HL-60 (cell line): Measurements from ENCODE around the gene HHEX.

Experiments used
- DNase-seq, 2 experiments: peaks; one replicate each; pipeline ENCODE4 v3.0.0-alpha.2; 2010 to 2020; ENCODE audit warnings: low read depth in 1 of 2, low spot score in 1 of 2
- H3K27ac ChIP-seq: fragments of 250-450 bp; sonication (Bioruptor Pico); replicated peaks from 2 replicates; pipeline ENCODE4 v1.5.1; 2020; ENCODE audit warnings: mild to moderate bottlenecking, moderate library complexity
- H3K27me3 ChIP-seq: fragments of 250-450 bp; sonication (Bioruptor Pico); 2 replicates; pipeline ENCODE4 v1.5.1; 2021; ENCODE audit warnings: mild to moderate bottlenecking, moderate library complexity; ENCODE audit not compliant: insufficient read depth, poor library complexity, severe bottlenecking
- H3K4me3 ChIP-seq: replicated peaks from 2 replicates; pipeline ENCODE4 v1.5.1; 2011; ENCODE audit warnings: mild to moderate bottlenecking, control low read depth, low read length; ENCODE audit not compliant: insufficient read depth
- GABPA ChIP-seq: IDR thresholded peaks from 2 replicates; pipeline ENCODE4 v1.6.1; 2012; ENCODE audit warnings: low read depth
- POLR2AphosphoS5 ChIP-seq: IDR thresholded peaks from 2 replicates; pipeline ENCODE4 v1.6.1; 2012; ENCODE audit warnings: low read depth
- SPI1 ChIP-seq: IDR thresholded peaks from 2 replicates; pipeline ENCODE4 v1.6.1; 2012; ENCODE audit warnings: low read depth, mild to moderate bottlenecking, borderline replicate concordance
- long read RNA-seq: library from polyadenylated mRNA; unstranded; transcript quantifications from one replicate; pipeline ENCODE4 v2.0.0, GENCODE V29; 2020
- TF ChIP-seq, protein P1 (sequence below): IDR thresholded peaks from 2 replicates; pipeline ENCODE4 v1.6.1; 2012; ENCODE audit warnings: low read depth; ENCODE audit not compliant: insufficient replicate concordance
- TF ChIP-seq, protein P2 (sequence below): IDR thresholded peaks from one replicate; pipeline ENCODE4 v1.5.1; 2011; ENCODE audit warnings: low read length, control low read depth, inconsistent platforms; ENCODE audit not compliant: insufficient read depth

Gene HHEX
- long read RNA-seq, transcript HHEX-201 (4 exons, 1,727 nt), result major isoform, 108 of 117 reads
- long read RNA-seq, partial matches to known transcripts, result 0 of 117 reads
- long read RNA-seq, other reads (novel, unspliced or antisense), result 4 of 117 reads

- Histone ChIP-seq H3K27ac (peak within 1 kb of the TSS; percentile 97), H3K4me3 (peak within 1 kb of the TSS; percentile 81), H3K27me3 (no peaks in the 10 kb centered on the region)
- peak; percentile 64 to 77 for DNase-seq
- TF ChIP-seq, protein P1, sequence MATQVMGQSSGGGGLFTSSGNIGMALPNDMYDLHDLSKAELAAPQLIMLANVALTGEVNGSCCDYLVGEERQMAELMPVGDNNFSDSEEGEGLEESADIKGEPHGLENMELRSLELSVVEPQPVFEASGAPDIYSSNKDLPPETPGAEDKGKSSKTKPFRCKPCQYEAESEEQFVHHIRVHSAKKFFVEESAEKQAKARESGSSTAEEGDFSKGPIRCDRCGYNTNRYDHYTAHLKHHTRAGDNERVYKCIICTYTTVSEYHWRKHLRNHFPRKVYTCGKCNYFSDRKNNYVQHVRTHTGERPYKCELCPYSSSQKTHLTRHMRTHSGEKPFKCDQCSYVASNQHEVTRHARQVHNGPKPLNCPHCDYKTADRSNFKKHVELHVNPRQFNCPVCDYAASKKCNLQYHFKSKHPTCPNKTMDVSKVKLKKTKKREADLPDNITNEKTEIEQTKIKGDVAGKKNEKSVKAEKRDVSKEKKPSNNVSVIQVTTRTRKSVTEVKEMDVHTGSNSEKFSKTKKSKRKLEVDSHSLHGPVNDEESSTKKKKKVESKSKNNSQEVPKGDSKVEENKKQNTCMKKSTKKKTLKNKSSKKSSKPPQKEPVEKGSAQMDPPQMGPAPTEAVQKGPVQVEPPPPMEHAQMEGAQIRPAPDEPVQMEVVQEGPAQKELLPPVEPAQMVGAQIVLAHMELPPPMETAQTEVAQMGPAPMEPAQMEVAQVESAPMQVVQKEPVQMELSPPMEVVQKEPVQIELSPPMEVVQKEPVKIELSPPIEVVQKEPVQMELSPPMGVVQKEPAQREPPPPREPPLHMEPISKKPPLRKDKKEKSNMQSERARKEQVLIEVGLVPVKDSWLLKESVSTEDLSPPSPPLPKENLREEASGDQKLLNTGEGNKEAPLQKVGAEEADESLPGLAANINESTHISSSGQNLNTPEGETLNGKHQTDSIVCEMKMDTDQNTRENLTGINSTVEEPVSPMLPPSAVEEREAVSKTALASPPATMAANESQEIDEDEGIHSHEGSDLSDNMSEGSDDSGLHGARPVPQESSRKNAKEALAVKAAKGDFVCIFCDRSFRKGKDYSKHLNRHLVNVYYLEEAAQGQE, result no peak
- TF ChIP-seq POLR2AphosphoS5, result 0 out of 2 replicates have a peak, but pooled peaks have one; percentile 49
Observed at GRCh38 chr10:92689663-92690210, at the start of gene HHEX. Gene HHEX, plus strand, starts transcription at chr10:92689955. Its CDS starts 32 bp downstream, at chr10:92689987.

GRCh38 chr10:92640107-92640506 lies 49.6 kb upstream of the HHEX start:
- no peaks in the 10 kb centered on the region for H3K27me3 ChIP-seq
- no peak overlapping the region for H3K27ac ChIP-seq
- H3K4me3 ChIP-seq, result no peak overlapping the region
- no peak for DNase-seq
- TF ChIP-seq SPI1 (no peak), GABPA (no peak), POLR2AphosphoS5 (no peak)
- TF ChIP-seq, protein P1, result no peak
- TF ChIP-seq, protein P2, sequence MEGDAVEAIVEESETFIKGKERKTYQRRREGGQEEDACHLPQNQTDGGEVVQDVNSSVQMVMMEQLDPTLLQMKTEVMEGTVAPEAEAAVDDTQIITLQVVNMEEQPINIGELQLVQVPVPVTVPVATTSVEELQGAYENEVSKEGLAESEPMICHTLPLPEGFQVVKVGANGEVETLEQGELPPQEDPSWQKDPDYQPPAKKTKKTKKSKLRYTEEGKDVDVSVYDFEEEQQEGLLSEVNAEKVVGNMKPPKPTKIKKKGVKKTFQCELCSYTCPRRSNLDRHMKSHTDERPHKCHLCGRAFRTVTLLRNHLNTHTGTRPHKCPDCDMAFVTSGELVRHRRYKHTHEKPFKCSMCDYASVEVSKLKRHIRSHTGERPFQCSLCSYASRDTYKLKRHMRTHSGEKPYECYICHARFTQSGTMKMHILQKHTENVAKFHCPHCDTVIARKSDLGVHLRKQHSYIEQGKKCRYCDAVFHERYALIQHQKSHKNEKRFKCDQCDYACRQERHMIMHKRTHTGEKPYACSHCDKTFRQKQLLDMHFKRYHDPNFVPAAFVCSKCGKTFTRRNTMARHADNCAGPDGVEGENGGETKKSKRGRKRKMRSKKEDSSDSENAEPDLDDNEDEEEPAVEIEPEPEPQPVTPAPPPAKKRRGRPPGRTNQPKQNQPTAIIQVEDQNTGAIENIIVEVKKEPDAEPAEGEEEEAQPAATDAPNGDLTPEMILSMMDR, result no peak

DNA sequence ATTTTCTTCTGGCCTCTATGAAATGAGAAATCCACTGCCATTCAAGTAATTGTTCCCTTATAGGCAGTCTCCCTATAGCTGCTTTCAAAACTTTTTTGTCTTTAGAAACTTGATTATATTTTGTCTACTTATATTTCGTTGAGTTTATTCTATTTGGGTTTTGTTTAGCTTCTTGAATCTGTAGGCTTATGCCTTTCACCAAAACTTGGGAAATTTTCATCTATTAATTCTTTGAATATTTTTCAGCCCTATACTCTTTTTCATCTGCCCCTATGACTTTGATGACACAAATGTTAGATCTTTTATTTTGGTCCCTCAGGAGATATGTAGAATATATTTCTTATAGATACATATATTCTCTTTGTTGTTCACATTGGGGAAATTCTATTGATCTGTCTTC lies 48.3 kb upstream of the HHEX start:
- TF ChIP-seq POLR2AphosphoS5 (no peak), GABPA (no peak), SPI1 (no peak)
- TF ChIP-seq, protein P1, result no peak
- TF ChIP-seq, protein P2, result no peak

More for the DNA sequence above, 48.3 kb upstream of the HHEX start:
- DNase-seq, result no peak
- no peak overlapping the region for H3K27ac ChIP-seq
- H3K27me3 ChIP-seq, result no peaks in the 10 kb centered on the region
- no peak overlapping the region for H3K4me3 ChIP-seq
